Mesenchymal stem cell (in vitro differentiated cells and primary cell): ENCODE data around the gene ZNF529.

Experiments
- DNase-seq: peaks from one replicate; pipeline ENCODE4 v3.0.0-alpha.2; 2013
- H2AFZ ChIP-seq: one replicate; pipeline ENCODE4 v1.6.1; 2013; ENCODE audit warnings: low read depth, mild to moderate bottlenecking, control low read depth, inconsistent platforms, low read length, moderate library complexity
- H2AK5ac ChIP-seq: 2 replicates; pipeline ENCODE4 v1.6.1; 2013; ENCODE audit warnings: low read length, moderate library complexity, mild to moderate bottlenecking, inconsistent platforms; ENCODE audit not compliant: severe bottlenecking
- H2BK120ac ChIP-seq: one replicate; pipeline ENCODE4 v1.6.1; 2013; ENCODE audit warnings: low read depth, mild to moderate bottlenecking, inconsistent platforms, low read length, moderate library complexity
- H2BK12ac ChIP-seq, 2 experiments: one replicate each; pipeline ENCODE4 v1.6.1; 2013; ENCODE audit warnings: inconsistent platforms in 2 of 2, low read length in 2 of 2, mild to moderate bottlenecking in 2 of 2, moderate library complexity in 2 of 2, control low read depth in 1 of 2
- H2BK15ac ChIP-seq: one replicate; pipeline ENCODE4 v1.6.1; 2013; ENCODE audit warnings: mild to moderate bottlenecking, low read depth, inconsistent platforms; ENCODE audit not compliant: poor library complexity, severe bottlenecking
- H2BK5ac ChIP-seq: 2 replicates; pipeline ENCODE4 v1.6.1; 2013; ENCODE audit warnings: low read depth, mild to moderate bottlenecking, low read length, control low read depth, inconsistent platforms; ENCODE audit not compliant: poor library complexity, severe bottlenecking
- H3K14ac ChIP-seq, 2 experiments: one replicate each; pipeline ENCODE4 v1.6.1; 2013; ENCODE audit warnings: inconsistent platforms in 2 of 2, low read length in 2 of 2, control low read depth in 1 of 2, mild to moderate bottlenecking in 1 of 2, moderate library complexity in 1 of 2
- H3K18ac ChIP-seq, 2 experiments: one replicate each; pipeline ENCODE4 v1.6.1; 2013; ENCODE audit warnings: inconsistent platforms in 2 of 2, low read length in 2 of 2, control low read depth in 1 of 2, low read depth in 1 of 2, mild to moderate bottlenecking in 1 of 2
- H3K23ac ChIP-seq, 2 experiments: one replicate each; pipeline ENCODE4 v1.6.1; 2013; ENCODE audit warnings: inconsistent platforms in 2 of 2, low read length in 2 of 2, mild to moderate bottlenecking in 2 of 2, moderate library complexity in 2 of 2, control low read depth in 1 of 2
- H3K27ac ChIP-seq: 2 replicates; pipeline ENCODE4 v1.5.1; 2013; ENCODE audit warnings: mild to moderate bottlenecking, moderate library complexity, low read length, control low read depth, inconsistent platforms; ENCODE audit not compliant: poor library complexity, severe bottlenecking
- H3K27me3 ChIP-seq, 2 experiments: 2 replicates each; pipeline versions ENCODE4 v1.6.1 to v1.7.0; 2013; ENCODE audit warnings: low read length in 2 of 2, mild to moderate bottlenecking in 2 of 2, moderate library complexity in 2 of 2, control low read depth in 1 of 2, inconsistent platforms in 1 of 2; ENCODE audit not compliant: control insufficient read depth in 1 of 2, insufficient read depth in 1 of 2
- H3K36me3 ChIP-seq, 2 experiments: 2 replicates each; pipeline versions ENCODE4 v1.6.1 to v1.7.0; 2013; ENCODE audit warnings: low read length in 2 of 2, control low read depth in 1 of 2, inconsistent platforms in 1 of 2, low read depth in 1 of 2, mild to moderate bottlenecking in 1 of 2; ENCODE audit not compliant: insufficient read depth in 2 of 2, control insufficient read depth in 1 of 2
- H3K4ac ChIP-seq, 2 experiments: one replicate each; pipeline ENCODE4 v1.6.1; 2013; ENCODE audit warnings: inconsistent platforms in 2 of 2, low read length in 2 of 2, mild to moderate bottlenecking in 2 of 2, moderate library complexity in 2 of 2, control low read depth in 1 of 2, low read depth in 1 of 2
- H3K4me1 ChIP-seq: 2 replicates; pipeline ENCODE4 v1.6.1; 2013; ENCODE audit warnings: low read depth, low read length, control low read depth; ENCODE audit not compliant: control insufficient read depth, insufficient read depth
- H3K4me2 ChIP-seq: 2 replicates; pipeline ENCODE4 v1.6.1; 2013; ENCODE audit warnings: low read length, mild to moderate bottlenecking, inconsistent platforms; ENCODE audit not compliant: poor library complexity, severe bottlenecking
- H3K4me3 ChIP-seq, 2 experiments: 2 replicates each; pipeline versions ENCODE4 v1.5.1 to v1.7.0; 2013; ENCODE audit warnings: low read length in 2 of 2, mild to moderate bottlenecking in 2 of 2, control low read depth in 1 of 2, low read depth in 1 of 2; ENCODE audit not compliant: insufficient read depth in 1 of 2
- H3K79me1 ChIP-seq: replicated peaks from 2 replicates; pipeline ENCODE4 v1.6.1; 2013; ENCODE audit warnings: mild to moderate bottlenecking, control low read depth, low read length, inconsistent platforms; ENCODE audit not compliant: poor library complexity, severe bottlenecking
- H3K9ac ChIP-seq: 2 replicates; pipeline ENCODE4 v1.7.0; 2013; ENCODE audit warnings: mild to moderate bottlenecking, low read length, moderate library complexity
- H3K9me3 ChIP-seq: 2 replicates; pipeline ENCODE4 v1.7.0; 2013; ENCODE audit warnings: mild to moderate bottlenecking, low read length; ENCODE audit not compliant: control insufficient read depth
- H4K8ac ChIP-seq: one replicate; pipeline ENCODE4 v1.6.1; 2013; ENCODE audit warnings: inconsistent platforms, mild to moderate bottlenecking, low read length, moderate library complexity
- H4K91ac ChIP-seq: one replicate; pipeline ENCODE4 v1.6.1; 2013; ENCODE audit warnings: mild to moderate bottlenecking, low read length, inconsistent platforms
- WGBS: methylation state at CpG from one replicate; pipeline ENCODE4 v1.1.7; 2013; ENCODE audit warnings: mixed read lengths; 5-methylcytosine and 5-hydroxymethylcytosine counted together

ZNF529 gene

DNA sequence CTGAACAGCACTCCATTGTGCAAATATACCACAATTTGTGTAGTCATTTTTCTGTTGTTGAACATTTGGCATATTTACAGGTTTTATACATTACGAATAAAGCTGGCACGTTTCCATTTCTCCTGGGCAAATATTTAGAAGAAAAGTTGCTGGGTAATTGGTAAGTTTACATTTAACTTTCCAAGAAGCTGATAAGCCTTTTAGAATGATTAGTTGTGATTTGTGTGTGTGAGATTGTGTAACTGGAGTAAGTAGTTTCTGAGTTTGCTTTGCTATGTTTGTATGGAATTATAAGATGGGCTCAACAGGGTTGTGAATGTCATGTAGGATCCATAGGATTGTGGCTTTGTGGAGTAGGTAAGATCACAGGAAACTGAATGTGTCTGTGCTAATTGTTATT, 1.6 kb upstream of the ZNF529 start:
- Histone ChIP-seq H2BK120ac (no peak overlapping the region), H2BK12ac (no peak overlapping the region), H3K4ac (no peak overlapping the region), H4K8ac (no peak overlapping the region), H3K27ac (no peak overlapping the region), H3K79me1 (peaks cover 18% of the 10 kb centered on the region), H2AK5ac (no peak overlapping the region), H2BK15ac (no peak overlapping the region), H3K36me3 (peaks cover 37 to 50% of the 10 kb centered on the region in 2 experiments), H4K91ac (no peak overlapping the region), H3K4me2 (no peak overlapping the region), H3K9me3 (peaks cover 51% of the 10 kb centered on the region), H3K18ac (no peak overlapping the region), H3K14ac (no peak overlapping the region), H3K9ac (no peak overlapping the region), H3K4me1 (no peaks in the 10 kb centered on the region), H2BK5ac (no peak overlapping the region), H3K23ac (no peak overlapping the region), H3K27me3 (no peaks in the 10 kb centered on the region), H2AFZ (no peak overlapping the region), H3K4me3 (peak overlapping the region in 1 of 2 experiments; percentile 92)
- 85% methylated on average over 2 of the region's 2 CpGs for WGBS
- DNase-seq, result no peak

DNA sequence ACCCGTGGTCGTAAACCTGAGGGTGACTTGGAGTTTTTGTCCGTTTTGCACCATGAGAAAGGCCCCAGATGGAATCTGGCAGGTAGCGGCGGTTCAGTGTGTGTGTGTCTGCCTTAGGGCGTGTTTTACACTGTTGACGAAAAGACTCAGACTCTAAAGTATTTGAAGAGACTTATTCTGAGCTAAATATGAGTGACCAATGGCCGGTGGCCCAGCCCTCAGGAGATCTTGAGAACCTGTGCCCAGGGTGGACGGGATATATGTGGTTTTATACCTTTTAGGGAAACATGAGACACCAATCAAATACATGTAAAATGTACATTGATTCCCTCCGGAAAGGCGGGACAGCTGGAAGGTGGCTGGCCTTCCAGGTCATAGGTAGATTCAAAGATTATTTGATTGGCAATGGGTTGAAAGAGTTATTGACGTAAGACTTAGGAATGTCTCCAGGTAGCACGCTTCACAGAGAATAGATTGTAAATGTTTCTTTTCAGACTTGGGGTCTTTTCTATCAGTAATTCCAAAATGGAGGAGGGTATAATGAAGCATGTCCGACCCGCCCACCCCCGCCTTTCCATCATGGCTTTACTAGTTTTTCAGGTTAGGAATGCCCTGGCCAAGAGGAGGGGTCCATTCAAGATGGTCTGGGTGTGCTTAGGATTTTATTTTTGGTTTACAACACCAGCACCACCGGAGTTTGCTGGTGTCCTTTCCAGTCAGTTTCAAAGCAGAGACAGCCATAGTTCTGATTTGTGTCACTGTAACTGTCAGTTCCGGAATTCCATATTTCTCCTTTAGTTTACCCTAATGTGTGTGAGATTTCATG, 1.0 kb upstream of the ZNF529 start:
- peak overlapping the region; percentile 58 for H3K27ac ChIP-seq
- WGBS, result 26% methylated on average over 17 of the region's 18 CpGs
- H3K36me3 ChIP-seq, result peaks cover 37 to 49% of the 10 kb centered on the region in 2 experiments

DNA sequence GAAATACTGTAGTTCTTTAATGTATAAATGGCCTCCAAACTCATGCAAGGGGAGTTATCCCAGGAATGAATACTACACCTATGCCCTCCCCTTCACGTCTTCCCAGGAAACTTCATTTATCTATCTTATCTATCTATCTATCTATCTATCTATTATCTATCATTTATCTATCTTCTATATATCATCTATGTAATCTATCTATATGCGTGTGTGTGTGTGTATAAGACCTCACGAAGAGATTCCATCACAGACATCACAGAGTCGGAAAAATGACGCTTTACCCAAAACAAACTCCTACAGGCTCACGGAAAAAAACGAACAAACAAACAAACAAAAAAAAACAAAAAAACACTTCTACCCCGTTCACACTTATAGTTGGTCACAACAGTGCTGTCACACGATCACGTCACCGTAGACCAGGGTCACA, 486 bp downstream of the ZNF529 start:
- Histone ChIP-seq H3K36me3 (peaks cover 31 to 51% of the 10 kb centered on the region in 2 experiments), H3K4ac (no peak overlapping the region), H3K4me3 (peak overlapping the region; percentile 92 to 97), H4K8ac (peak overlapping the region; percentile 86), H2BK5ac (no peak overlapping the region), H3K23ac (no peak overlapping the region), H3K4me1 (no peaks in the 10 kb centered on the region), H2BK120ac (no peak overlapping the region), H3K9me3 (peaks cover 52% of the 10 kb centered on the region), H3K27ac (peak overlapping the region; percentile 22), H3K27me3 (no peaks in the 10 kb centered on the region), H2BK12ac (no peak overlapping the region), H2AK5ac (no peak overlapping the region), H3K79me1 (peaks cover 22% of the 10 kb centered on the region), H3K14ac (peak overlapping the region in 1 of 2 experiments; percentile 78), H3K18ac (peak overlapping the region; percentile 82 to 94), H2BK15ac (no peak overlapping the region), H3K9ac (peak overlapping the region; percentile 94), H2AFZ (peak overlapping the region; percentile 93), H3K4me2 (peak overlapping the region; percentile 68), H4K91ac (peak overlapping the region; percentile 80)
- DNase-seq, result no peak
- WGBS, result 1% methylated on average over 11 of the region's 11 CpGs

More for the DNA sequence above, 1.0 kb upstream of the ZNF529 start:
- Histone ChIP-seq H3K4ac (peak overlapping the region in 1 of 2 experiments; percentile 35), H3K18ac (no peak overlapping the region), H3K4me3 (peak overlapping the region; percentile 92 to 97), H2AK5ac (peak overlapping the region; percentile 59), H3K14ac (no peak overlapping the region), H3K79me1 (peaks cover 19% of the 10 kb centered on the region), H3K27me3 (no peaks in the 10 kb centered on the region), H2BK120ac (no peak overlapping the region), H2AFZ (peak overlapping the region; percentile 93), H2BK5ac (no peak overlapping the region), H2BK15ac (no peak overlapping the region), H3K4me1 (no peaks in the 10 kb centered on the region), H2BK12ac (no peak overlapping the region), H3K9me3 (peaks cover 51% of the 10 kb centered on the region), H3K4me2 (peak overlapping the region; percentile 74), H3K23ac (peak overlapping the region in 1 of 2 experiments; percentile 34), H4K8ac (peak overlapping the region; percentile 86), H3K9ac (peak overlapping the region; percentile 94), H4K91ac (no peak overlapping the region)
- DNase-seq, result peak; percentile 53

DNA sequence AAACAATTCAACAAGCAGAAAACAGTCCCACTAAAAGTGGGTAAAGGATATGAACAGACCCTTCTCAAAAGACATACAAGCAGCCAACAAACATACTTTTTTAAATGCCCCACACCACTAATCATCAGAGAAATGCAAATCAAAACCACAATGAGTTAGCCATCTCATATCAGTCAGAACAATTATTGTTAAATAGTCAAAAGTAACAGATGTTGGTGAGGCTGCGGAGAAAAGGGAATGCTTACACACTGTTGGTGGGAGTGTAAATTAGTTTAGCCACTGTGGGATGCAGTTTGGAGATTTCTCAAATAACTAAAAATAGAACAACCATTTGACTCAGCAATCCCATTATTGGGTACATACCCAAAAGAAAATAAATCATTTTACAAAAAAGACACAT, 8.7 kb downstream of the ZNF529 start:
- Histone ChIP-seq H3K4me3 (peak overlapping the region in 1 of 2 experiments; percentile 21), H3K14ac (no peak overlapping the region), H4K8ac (no peak overlapping the region), H2BK12ac (no peak overlapping the region), H3K27ac (no peak overlapping the region), H3K4me2 (no peak overlapping the region), H3K23ac (no peak overlapping the region), H2BK5ac (no peak overlapping the region), H3K36me3 (peaks cover 42 to 59% of the 10 kb centered on the region in 2 experiments), H3K79me1 (peaks cover 26% of the 10 kb centered on the region), H3K9me3 (peaks cover 95% of the 10 kb centered on the region), H2AK5ac (no peak overlapping the region), H2BK15ac (no peak overlapping the region), H4K91ac (no peak overlapping the region), H2AFZ (no peak overlapping the region), H3K18ac (no peak overlapping the region), H2BK120ac (no peak overlapping the region), H3K4me1 (no peaks in the 10 kb centered on the region), H3K9ac (no peak overlapping the region), H3K27me3 (no peaks in the 10 kb centered on the region), H3K4ac (no peak overlapping the region)
- no CpG with 5 or more reads among the region's 1 CpG for WGBS
- no peak for DNase-seq
